GM12878 (cell line): ENCODE measurements around the gene TGFB1. TPM values are rescaled to one million over a fixed set of nuclear protein-coding genes. Genes with fewer than 3 reads are reported as not detected.

Source experiments
- CBFB ChIP-seq: IDR thresholded peaks from 2 replicates; pipeline ENCODE4 v1.6.1; 2016; ENCODE audit warnings: antibody characterized with exemption, low read depth
- CREM ChIP-seq: IDR thresholded peaks from 2 replicates; pipeline ENCODE4 v1.6.1; 2014; ENCODE audit warnings: antibody characterized with exemption, low read depth
- CUX1 ChIP-seq: IDR thresholded peaks from 2 replicates; pipeline ENCODE4 v1.6.1; 2012; ENCODE audit warnings: improper control_type of control experiment, low read depth, low read length; ENCODE audit not compliant: insufficient replicate concordance
- IKZF2 ChIP-seq, 2 experiments: fragments of 450-650 bp; IDR thresholded peaks; 2 replicates each; pipeline ENCODE4 v1.6.1; 2017; ENCODE audit warnings: mild to moderate bottlenecking in 2 of 2, moderate library complexity in 2 of 2
- KAT2A ChIP-seq: conservative IDR thresholded peaks from 2 replicates; pipeline ENCODE4 v1.6.1; 2011; ENCODE audit warnings: low read depth, low read length; ENCODE audit not compliant: control insufficient read depth
- MLLT1 ChIP-seq: fragments of 450-650 bp; IDR thresholded peaks from 2 replicates; pipeline ENCODE4 v1.6.1; 2016; ENCODE audit warnings: mild to moderate bottlenecking
- MXI1 ChIP-seq: fragments of 150-350 bp; IDR thresholded peaks from 2 replicates; pipeline ENCODE4 v1.6.1; 2011; ENCODE audit warnings: low read depth, mild to moderate bottlenecking, inconsistent platforms, low read length, improper control_type of control experiment
- MYB ChIP-seq: fragments of 150-350 bp; IDR thresholded peaks from 2 replicates; pipeline ENCODE4 v1.6.1; 2014; ENCODE audit warnings: mild to moderate bottlenecking, low read depth, low read length, borderline replicate concordance
- RELA ChIP-seq: fragments of 450-650 bp; IDR thresholded peaks from 2 replicates; pipeline ENCODE4 v1.8.0; 2014; ENCODE audit warnings: borderline replicate concordance; ENCODE audit not compliant: partially characterized antibody
- RFX5 ChIP-seq: IDR thresholded peaks from 2 replicates; pipeline ENCODE4 v1.6.1; 2011; ENCODE audit warnings: low read depth, low read length, improper control_type of control experiment
- SMARCA5 ChIP-seq: fragments of 450-650 bp; IDR thresholded peaks from 2 replicates; pipeline ENCODE4 v1.6.1; 2017; ENCODE audit warnings: mild to moderate bottlenecking
- SRF ChIP-seq, 2 experiments: IDR thresholded peaks; 2 replicates each; pipeline ENCODE4 v1.6.1; 2011; ENCODE audit warnings: low read depth in 2 of 2, low read length in 2 of 2, mild to moderate bottlenecking in 1 of 2, moderate library complexity in 1 of 2
- TCF12 ChIP-seq: IDR thresholded peaks from 2 replicates; pipeline ENCODE4 v1.6.1; 2011; ENCODE audit warnings: low read depth, mild to moderate bottlenecking, low read length
- TCF7 ChIP-seq: IDR thresholded peaks from 2 replicates; pipeline ENCODE4 v1.6.1; 2014; ENCODE audit warnings: antibody characterized with exemption, borderline replicate concordance
- ZNF217 ChIP-seq: fragments of 450-650 bp; IDR thresholded peaks from 2 replicates; pipeline ENCODE4 v1.6.1; 2017; ENCODE audit warnings: antibody characterized with exemption, mild to moderate bottlenecking
- polyA plus RNA-seq, 11 experiments: library from polyadenylated mRNA; depleted of rRNA in 4 of 11; unstranded in 6 of 11; stranded (reverse) in 5 of 11; fragments of >200 nt; fragmentation: Nextera tagmentation in 4 of 11; fragmentation: Illumina TruSeq in 1 of 11; extraction: Ambion mirVana in 4 of 11; extraction: Trizol in 1 of 11; gene quantifications; 1 replicate in 1 of 11; 2 replicates in 10 of 11; pipeline versions ENCODE4 v1.2.1 to v1.2.3, GENCODE V29; 2011 to 2016; ENCODE audit warnings: inconsistent platforms in 2 of 11, missing spikeins in 2 of 11, low read depth in 1 of 11
- total RNA-seq, 4 experiments: library from RNA; depleted of rRNA in 3 of 4; stranded (reverse); fragments of >200 nt in 3 of 4; fragmentation: Illumina TruSeq in 1 of 4; extraction: Trizol in 1 of 4; gene quantifications; 2 replicates each; pipeline versions ENCODE4 v1.2.1 to v1.2.3, GENCODE V29; 2013 to 2021
- TF ChIP-seq, protein P1 (sequence below): fragments of 450-650 bp; IDR thresholded peaks from 2 replicates; pipeline ENCODE4 v1.6.1; 2017; ENCODE audit warnings: mild to moderate bottlenecking, moderate library complexity

The TGFB1 gene
- total and polyA plus RNA-seq, 10 of the 15 experiments (the other 5 are each of a cell fraction or from before 2014, with no cell fraction given): 0.23 to 120 (median 10.9) TPM

- peak; percentile 57 for TF ChIP-seq CUX1
- TF ChIP-seq MYB: no peak
- TF ChIP-seq MXI1: peak; percentile 93
- no peak for TF ChIP-seq SMARCA5
- TF ChIP-seq IKZF2 (IDR thresholded peaks at IDR 0.05): peak; percentile 79 to 81; a peak in 3 of 4 replicates
- TF ChIP-seq MLLT1: peak; percentile 27; the same call in 1 of the 2 replicates
- TF ChIP-seq RFX5: peak; percentile 49; the same call in 1 of the 2 replicates
- peak in 1 of 2 experiments; percentile 66; a peak in 2 of 4 replicates for TF ChIP-seq SRF (IDR thresholded peaks at IDR 0.05; ENCODE audit: low read depth in 2 of 2, low read length in 2 of 2)
- TF ChIP-seq, protein P1, sequence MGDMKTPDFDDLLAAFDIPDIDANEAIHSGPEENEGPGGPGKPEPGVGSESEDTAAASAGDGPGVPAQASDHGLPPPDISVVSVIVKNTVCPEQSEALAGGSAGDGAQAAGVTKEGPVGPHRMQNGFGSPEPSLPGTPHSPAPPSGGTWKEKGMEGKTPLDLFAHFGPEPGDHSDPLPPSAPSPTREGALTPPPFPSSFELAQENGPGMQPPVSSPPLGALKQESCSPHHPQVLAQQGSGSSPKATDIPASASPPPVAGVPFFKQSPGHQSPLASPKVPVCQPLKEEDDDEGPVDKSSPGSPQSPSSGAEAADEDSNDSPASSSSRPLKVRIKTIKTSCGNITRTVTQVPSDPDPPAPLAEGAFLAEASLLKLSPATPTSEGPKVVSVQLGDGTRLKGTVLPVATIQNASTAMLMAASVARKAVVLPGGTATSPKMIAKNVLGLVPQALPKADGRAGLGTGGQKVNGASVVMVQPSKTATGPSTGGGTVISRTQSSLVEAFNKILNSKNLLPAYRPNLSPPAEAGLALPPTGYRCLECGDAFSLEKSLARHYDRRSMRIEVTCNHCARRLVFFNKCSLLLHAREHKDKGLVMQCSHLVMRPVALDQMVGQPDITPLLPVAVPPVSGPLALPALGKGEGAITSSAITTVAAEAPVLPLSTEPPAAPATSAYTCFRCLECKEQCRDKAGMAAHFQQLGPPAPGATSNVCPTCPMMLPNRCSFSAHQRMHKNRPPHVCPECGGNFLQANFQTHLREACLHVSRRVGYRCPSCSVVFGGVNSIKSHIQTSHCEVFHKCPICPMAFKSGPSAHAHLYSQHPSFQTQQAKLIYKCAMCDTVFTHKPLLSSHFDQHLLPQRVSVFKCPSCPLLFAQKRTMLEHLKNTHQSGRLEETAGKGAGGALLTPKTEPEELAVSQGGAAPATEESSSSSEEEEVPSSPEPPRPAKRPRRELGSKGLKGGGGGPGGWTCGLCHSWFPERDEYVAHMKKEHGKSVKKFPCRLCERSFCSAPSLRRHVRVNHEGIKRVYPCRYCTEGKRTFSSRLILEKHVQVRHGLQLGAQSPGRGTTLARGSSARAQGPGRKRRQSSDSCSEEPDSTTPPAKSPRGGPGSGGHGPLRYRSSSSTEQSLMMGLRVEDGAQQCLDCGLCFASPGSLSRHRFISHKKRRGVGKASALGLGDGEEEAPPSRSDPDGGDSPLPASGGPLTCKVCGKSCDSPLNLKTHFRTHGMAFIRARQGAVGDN: no peak
- TF ChIP-seq RELA: peak; percentile 85
- TF ChIP-seq TCF7: no peak
- TF ChIP-seq CBFB: peak; percentile 32; the same call in 1 of the 2 replicates
- no peak for TF ChIP-seq TCF12
- no peak for TF ChIP-seq KAT2A
- TF ChIP-seq ZNF217: no peak
- TF ChIP-seq CREM: peak; percentile 59
Observed at GRCh38 chr19:41363753-41364523, 10.2 kb upstream of the TGFB1 start, which contains the start of gene B9D2 (continued).
